Subcutaneous adipose tissue (tissue), 4 donors: Measurements from ENCODE around the gene ATP2A3. TPM values are rescaled to one million over a fixed set of nuclear protein-coding genes. Genes with fewer than 3 reads are reported as not detected.

Experiments
- CTCF ChIP-seq: fragments of 450-650 bp; IDR thresholded peaks from one replicate; pipeline ENCODE4 v1.5.1; 2016; ENCODE audit warnings: low read depth, mild to moderate bottlenecking, control low read depth, antibody characterized with exemption, moderate library complexity
- total RNA-seq, 4 donors: library from RNA; depleted of rRNA; stranded (reverse); fragments of >200 nt; gene quantifications; one replicate each; pipeline ENCODE4 v1.1.0, GENCODE V29; 2016

Gene ATP2A3
- total RNA-seq, 4 donors from 2014 or later = 2.3 to 7.5 (median 3.3) TPM

- no peak for TF ChIP-seq CTCF
Measured at GRCh38 chr17:4006745-4007211, 42.5 kb upstream of the ATP2A3 start.

- TF ChIP-seq CTCF = no peak
Measured at GRCh38 chr17:4006165-4006589, 41.9 kb upstream of the ATP2A3 start.

- TF ChIP-seq CTCF = no peak
Measured at GRCh38 chr17:4005296-4006164, 41.3 kb upstream of the ATP2A3 start.

- no peak for TF ChIP-seq CTCF
Measured at GRCh38 chr17:4004517-4005295, 40.5 kb upstream of the ATP2A3 start.

- no peak for TF ChIP-seq CTCF
Measured at GRCh38 chr17:4003501-4004421, 39.5 kb upstream of the ATP2A3 start.

- no peak for TF ChIP-seq CTCF
Measured at GRCh38 chr17:4003131-4003500, 38.9 kb upstream of the ATP2A3 start.
